ENCODE measurements around the gene PCMT1.
A peak's percentile ranks its signal among the peaks of the same experiment; 100 is the strongest.

DNA sequence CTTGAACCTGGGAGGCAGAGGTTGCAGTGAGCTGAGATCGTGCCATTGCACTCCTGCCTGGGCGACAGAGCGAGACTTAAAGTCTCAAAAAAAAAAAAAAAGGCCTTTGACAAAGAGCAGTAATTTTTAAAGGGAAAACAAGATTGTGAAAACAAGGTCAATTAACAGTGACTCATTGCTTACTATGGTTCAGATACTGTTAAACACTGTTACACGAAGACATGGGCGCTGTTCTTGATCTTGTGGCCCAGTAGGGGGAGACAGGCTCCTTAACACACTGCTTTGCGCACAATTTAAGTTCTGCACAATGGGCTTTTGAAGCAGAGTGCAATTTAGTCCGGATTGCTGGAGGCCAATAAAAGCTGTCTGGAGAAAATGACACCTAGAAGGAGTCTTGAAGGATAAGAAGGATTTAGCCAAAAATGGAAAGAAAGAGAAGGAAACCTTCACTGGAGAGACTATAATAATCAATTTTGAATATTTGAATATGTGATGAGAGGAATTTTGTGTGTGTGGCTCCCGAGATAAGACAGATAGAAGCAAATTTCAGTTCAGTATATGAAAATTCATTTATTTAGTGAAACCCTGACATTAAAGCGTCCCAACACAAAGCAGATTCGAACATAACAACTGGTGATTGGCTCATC, 25.6 kb upstream of the PCMT1 start:
- TF ChIP-seq MAFK (IDR thresholded peaks at IDR 0.05; ENCODE audit: low read depth, low read length): no peak
- TF ChIP-seq, protein P1, sequence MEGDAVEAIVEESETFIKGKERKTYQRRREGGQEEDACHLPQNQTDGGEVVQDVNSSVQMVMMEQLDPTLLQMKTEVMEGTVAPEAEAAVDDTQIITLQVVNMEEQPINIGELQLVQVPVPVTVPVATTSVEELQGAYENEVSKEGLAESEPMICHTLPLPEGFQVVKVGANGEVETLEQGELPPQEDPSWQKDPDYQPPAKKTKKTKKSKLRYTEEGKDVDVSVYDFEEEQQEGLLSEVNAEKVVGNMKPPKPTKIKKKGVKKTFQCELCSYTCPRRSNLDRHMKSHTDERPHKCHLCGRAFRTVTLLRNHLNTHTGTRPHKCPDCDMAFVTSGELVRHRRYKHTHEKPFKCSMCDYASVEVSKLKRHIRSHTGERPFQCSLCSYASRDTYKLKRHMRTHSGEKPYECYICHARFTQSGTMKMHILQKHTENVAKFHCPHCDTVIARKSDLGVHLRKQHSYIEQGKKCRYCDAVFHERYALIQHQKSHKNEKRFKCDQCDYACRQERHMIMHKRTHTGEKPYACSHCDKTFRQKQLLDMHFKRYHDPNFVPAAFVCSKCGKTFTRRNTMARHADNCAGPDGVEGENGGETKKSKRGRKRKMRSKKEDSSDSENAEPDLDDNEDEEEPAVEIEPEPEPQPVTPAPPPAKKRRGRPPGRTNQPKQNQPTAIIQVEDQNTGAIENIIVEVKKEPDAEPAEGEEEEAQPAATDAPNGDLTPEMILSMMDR (conservative IDR thresholded peaks at IDR 0.05; ENCODE audit: low read depth, low read length): peak; percentile 70
- TF ChIP-seq RFX5 (IDR thresholded peaks at IDR 0.05; ENCODE audit: low read depth, low read length): no peak
- no peak for TF ChIP-seq CHD1 (IDR thresholded peaks at IDR 0.05; ENCODE audit: low read depth, low read length)
- TF ChIP-seq RAD21 (IDR thresholded peaks at IDR 0.05; ENCODE audit: low read length): peak; percentile 69
